ENCODE data around the gene EDA.

EDA gene

DNA sequence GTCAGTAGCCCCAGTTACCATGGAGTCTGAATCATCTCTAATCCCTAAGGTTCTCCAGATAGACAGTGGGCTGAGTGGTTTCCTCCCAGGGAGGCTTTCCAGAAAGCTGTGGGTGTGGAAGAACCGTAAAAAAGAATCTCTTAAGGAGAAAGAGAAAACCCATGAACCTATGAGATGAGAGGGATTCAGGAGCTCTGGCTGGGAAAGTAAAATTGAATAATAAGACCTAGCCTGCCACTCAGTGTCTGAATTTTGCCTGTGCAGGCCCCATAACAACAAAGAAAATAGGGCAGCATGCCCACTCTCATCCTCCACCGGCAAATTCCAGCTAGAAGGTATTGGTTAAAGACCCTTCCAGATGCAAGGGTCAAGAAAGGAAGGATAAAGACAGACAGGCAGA is 416.9 kb downstream of the EDA start:
- TF ChIP-seq, protein P1, sequence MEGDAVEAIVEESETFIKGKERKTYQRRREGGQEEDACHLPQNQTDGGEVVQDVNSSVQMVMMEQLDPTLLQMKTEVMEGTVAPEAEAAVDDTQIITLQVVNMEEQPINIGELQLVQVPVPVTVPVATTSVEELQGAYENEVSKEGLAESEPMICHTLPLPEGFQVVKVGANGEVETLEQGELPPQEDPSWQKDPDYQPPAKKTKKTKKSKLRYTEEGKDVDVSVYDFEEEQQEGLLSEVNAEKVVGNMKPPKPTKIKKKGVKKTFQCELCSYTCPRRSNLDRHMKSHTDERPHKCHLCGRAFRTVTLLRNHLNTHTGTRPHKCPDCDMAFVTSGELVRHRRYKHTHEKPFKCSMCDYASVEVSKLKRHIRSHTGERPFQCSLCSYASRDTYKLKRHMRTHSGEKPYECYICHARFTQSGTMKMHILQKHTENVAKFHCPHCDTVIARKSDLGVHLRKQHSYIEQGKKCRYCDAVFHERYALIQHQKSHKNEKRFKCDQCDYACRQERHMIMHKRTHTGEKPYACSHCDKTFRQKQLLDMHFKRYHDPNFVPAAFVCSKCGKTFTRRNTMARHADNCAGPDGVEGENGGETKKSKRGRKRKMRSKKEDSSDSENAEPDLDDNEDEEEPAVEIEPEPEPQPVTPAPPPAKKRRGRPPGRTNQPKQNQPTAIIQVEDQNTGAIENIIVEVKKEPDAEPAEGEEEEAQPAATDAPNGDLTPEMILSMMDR (IDR thresholded peaks at IDR 0.05; ENCODE audit: low read depth, low read length), result no peak

DNA sequence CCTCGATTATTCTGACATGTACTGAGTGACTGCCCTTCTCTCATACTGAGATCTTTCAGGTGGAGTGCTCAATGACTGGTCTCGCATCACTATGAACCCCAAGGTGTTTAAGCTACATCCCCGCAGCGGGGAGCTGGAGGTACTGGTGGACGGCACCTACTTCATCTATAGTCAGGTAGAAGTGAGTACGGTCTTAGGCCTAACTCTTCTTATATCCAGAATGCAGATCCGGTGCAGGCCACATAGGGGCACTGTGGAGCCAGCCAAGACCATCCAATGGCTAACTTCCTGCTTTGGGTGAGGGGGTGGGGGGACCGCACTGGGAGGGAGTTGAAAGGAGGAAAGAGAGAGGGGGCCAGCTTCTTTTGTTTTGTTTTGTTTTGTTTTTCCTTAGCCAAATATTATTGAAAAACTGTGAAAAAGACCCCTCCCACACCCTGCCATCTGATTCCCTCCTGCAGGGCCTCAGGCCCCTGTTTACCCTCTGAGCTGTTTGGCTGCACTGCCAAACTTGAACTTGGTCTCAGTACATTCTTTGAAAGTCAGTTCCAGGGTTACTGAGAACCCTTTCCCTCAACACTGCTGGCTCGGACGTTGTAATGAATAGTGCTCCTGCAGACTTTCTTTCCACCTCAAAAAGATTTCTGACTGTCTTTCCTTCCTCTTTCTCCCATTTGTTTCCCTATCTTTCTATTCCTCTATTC is 417.6 kb downstream of the EDA start:
- TF ChIP-seq, protein P1 (IDR thresholded peaks at IDR 0.05; ENCODE audit: low read depth, low read length), result peak; percentile 41; the same call in 1 of the 2 replicates
- H3K4me3 ChIP-seq (ENCODE audit: low read depth, low read length), result no peak overlapping the region

More for the DNA sequence above, 416.9 kb downstream of the EDA start:
- no peak overlapping the region for H3K4me3 ChIP-seq (ENCODE audit: low read depth, low read length)

DNA sequence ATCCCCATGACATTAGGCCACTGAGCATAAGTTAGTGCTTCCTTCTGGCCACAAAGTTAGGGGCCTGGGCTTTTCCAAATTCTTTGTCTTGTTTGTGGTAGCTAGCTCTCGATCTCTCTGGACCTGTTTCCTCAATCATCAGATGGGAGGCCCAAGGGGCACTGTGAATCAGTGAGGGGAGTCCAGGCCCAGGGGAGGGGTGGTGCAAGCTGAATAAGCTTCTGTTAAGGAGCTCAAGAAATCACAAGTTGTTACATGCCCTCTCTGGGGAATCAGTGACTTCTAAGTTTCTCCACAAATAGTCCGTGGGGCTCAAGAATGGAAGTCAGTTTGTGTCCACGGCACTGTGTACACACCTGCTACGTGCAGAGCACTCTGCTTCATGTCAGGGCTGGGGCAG is 418.7 kb downstream of the EDA start:
- H3K4me3 ChIP-seq (ENCODE audit: low read depth, low read length), result no peak overlapping the region
- TF ChIP-seq, protein P1 (IDR thresholded peaks at IDR 0.05; ENCODE audit: low read depth, low read length), result no peak

DNA sequence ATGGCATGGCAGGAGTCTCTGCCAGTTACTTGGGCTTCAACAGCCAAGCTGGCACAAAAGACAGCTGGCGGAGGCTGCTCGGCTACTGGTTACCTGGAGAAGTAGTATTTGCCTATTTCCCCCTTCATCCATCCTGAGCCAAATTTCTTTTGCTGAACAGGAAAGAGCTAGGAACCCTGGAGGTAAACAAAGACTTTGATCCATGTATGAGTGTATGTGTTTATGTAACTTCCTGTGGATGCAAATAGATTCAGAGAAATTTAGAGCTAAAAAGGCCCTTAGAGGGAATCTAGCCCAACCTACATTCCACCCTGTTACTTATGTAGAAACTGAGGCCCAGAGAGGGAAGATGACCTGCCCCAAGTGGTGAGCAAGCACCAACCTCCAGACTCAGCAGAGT is 422.6 kb downstream of the EDA start:
- H3K4me3 ChIP-seq (ENCODE audit: low read depth, low read length), result no peak overlapping the region
- TF ChIP-seq, protein P1 (IDR thresholded peaks at IDR 0.05; ENCODE audit: low read depth, low read length), result no peak

DNA sequence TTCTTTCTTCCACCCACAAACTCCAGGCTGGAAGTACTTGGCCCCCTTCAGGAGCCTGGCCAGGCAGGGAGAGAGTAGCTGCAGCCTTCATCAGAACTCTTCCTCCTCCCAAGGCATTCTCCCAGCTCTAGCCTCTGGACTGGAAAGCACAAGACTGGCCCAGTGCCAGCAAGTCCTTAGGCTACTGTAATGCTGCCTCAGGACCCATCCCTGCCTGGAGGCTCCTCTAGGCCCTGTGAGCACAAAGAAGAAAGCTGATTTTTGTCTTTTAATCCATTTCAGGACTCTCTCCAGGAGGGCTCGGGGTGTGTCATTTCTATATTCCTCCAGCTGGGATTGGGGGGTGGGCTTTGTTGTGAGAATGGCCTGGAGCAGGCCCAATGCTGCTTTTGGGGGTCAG is 423.0 kb downstream of the EDA start:
- no peak overlapping the region for H3K4me3 ChIP-seq (ENCODE audit: low read depth, low read length)
- TF ChIP-seq, protein P1 (IDR thresholded peaks at IDR 0.05; ENCODE audit: low read depth, low read length), result no peak

DNA sequence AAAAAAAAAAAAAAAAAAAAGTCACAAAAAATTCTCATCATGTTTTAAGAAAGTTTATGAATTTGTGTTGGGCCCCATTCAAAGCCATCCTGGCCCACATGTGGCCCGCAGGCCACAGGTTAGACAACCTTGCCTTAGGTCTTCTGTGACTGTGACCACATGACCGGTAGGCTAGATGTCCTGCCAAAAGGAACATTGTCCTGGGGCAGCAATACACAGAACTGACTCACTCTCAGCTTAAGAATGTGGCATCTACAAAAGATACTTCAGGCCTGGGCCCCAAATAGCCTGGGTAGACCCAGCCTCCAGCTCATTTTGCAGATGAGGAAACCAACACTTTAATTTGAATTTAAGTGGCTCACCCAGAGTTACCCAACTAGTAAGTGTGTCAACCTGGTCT is 423.8 kb downstream of the EDA start:
- no peak overlapping the region for H3K4me3 ChIP-seq (ENCODE audit: low read depth, low read length)
- TF ChIP-seq, protein P1 (IDR thresholded peaks at IDR 0.05; ENCODE audit: low read depth, low read length), result no peak

DNA sequence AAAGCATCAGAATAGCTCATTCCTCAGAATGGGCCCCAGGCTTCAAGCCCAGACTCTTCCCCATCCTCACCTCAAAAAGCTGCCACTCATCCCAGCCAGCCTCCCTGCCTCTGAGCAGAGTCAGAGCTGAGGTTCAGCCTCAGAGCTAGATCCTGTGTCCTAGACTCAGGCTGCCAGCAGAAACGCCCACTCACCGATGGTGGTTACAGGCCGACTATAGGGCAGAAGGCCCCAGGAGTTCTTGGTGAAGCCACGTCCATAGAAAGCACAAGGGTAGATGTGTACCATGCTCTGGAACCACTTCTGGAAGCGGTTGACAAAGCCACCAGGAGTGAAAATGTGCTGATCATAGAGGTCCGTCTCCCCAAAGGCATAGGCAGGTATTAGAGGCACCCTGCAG is 426.1 kb downstream of the EDA start:
- no peak overlapping the region for H3K4me3 ChIP-seq (ENCODE audit: low read depth, low read length)
- TF ChIP-seq, protein P1 (IDR thresholded peaks at IDR 0.05; ENCODE audit: low read depth, low read length), result no peak
